ENCODE results near the gene RPS15A. TPM values are rescaled to one million over a fixed set of nuclear protein-coding genes. Genes with fewer than 3 reads are reported as not detected.

RPS15A gene
- total RNA-seq, 2 donors from 2014 or later = 1,011 to 1,121 TPM

DNA sequence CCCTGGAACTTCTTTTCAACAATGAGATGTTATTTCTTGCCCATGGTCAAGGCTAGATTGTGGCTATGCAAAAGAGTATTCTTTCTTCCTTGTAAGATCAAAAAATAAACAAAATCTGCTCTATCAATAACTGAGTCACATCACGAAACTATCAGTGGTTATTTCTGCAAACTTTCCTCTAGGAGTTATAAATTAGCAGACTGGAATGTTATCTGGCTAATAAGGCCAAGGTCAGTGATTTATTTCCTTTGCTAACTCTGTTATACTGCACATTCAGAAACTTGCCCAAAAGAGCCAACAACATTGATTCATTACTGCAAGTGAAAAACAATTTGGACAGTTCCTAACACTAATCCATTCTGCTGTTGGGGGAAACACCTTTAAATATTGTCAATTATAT is 6.2 kb upstream of the RPS15A start:
- Histone ChIP-seq H3K4me3 (no peak overlapping the region), H3K36me3 (peaks cover 5% of the 10 kb centered on the region), H3K27ac (no peak overlapping the region), H3K27me3 (no peaks in the 10 kb centered on the region), H3K4me1 (no peaks in the 10 kb centered on the region), H3K9me3 (no peaks in the 10 kb centered on the region), H3K9ac (ENCODE audit: low read depth in 2 of 2, low read length in 2 of 2) (no peak overlapping the region)
- TF ChIP-seq, protein P1, sequence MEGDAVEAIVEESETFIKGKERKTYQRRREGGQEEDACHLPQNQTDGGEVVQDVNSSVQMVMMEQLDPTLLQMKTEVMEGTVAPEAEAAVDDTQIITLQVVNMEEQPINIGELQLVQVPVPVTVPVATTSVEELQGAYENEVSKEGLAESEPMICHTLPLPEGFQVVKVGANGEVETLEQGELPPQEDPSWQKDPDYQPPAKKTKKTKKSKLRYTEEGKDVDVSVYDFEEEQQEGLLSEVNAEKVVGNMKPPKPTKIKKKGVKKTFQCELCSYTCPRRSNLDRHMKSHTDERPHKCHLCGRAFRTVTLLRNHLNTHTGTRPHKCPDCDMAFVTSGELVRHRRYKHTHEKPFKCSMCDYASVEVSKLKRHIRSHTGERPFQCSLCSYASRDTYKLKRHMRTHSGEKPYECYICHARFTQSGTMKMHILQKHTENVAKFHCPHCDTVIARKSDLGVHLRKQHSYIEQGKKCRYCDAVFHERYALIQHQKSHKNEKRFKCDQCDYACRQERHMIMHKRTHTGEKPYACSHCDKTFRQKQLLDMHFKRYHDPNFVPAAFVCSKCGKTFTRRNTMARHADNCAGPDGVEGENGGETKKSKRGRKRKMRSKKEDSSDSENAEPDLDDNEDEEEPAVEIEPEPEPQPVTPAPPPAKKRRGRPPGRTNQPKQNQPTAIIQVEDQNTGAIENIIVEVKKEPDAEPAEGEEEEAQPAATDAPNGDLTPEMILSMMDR (IDR thresholded peaks at IDR 0.05) = no peak
- DNase-seq = no peak
- intact Hi-C loops (cut with DNase I) = no loop called here

DNA sequence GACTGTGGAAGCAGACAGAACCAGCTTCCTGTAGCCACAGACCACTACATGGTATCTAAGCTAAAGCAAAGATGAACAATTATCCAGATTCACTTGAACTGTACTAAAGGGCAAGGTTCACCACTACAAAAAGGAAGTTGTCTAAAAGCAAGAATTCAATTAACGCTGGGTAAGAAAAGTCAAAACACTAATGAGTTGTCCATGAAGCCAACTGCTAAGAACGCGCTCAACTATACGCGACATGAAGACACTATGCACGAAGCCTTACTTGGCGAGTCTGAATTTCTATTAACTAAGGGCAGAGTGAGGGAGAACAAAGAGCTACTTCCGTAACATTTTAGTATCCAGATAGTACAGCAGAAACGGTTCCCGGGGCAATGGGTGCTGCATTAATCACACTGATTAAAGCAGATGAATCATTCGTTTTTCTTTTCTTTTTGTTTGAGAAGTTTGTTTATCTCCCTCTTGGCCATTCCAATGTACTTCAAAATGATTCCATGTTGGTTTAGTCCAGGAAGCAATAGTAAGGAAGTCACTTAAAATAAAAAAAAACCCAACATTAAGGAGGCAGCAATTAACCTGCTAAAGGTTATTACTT is 2.8 kb upstream of the RPS15A start:
- H3K9ac ChIP-seq (ENCODE audit: low read depth in 2 of 2, low read length in 2 of 2) = no peak overlapping the region
- peaks cover 5% of the 10 kb centered on the region for H3K36me3 ChIP-seq
- no peak overlapping the region for H3K27ac ChIP-seq
- H3K4me1 ChIP-seq = peaks cover 5% of the 10 kb centered on the region
- no peaks in the 10 kb centered on the region for H3K9me3 ChIP-seq
- no peak for DNase-seq
- H3K27me3 ChIP-seq = no peaks in the 10 kb centered on the region
- no peak overlapping the region for H3K4me3 ChIP-seq
- intact Hi-C loops (cut with DNase I) = no loop called here
- TF ChIP-seq, protein P1 (IDR thresholded peaks at IDR 0.05) = no peak

DNA sequence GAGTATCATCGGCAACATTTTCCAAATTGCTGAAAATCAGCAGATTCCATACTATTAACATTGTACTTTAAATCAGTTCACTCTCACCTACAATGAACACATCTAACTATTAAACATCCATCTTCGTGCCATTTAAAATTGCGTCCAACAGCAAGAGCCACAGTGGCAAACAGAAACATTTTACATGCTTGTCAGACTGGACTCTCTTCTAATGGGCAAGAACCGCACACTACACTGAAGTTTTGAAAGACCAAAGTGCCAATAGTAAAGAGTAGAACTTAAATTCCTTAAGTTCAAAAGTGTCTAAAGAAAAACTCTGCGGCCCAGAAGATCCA is 652 bp downstream of the RPS15A start:
- TF ChIP-seq, protein P1 (IDR thresholded peaks at IDR 0.05) = no peak
- Histone ChIP-seq H3K27me3 (no peaks in the 10 kb centered on the region), H3K9me3 (no peaks in the 10 kb centered on the region), H3K9ac (ENCODE audit: low read depth in 2 of 2, low read length in 2 of 2) (peak overlapping the region; percentile 87 to 97), H3K36me3 (no peaks in the 10 kb centered on the region), H3K4me3 (peak overlapping the region; percentile 70), H3K4me1 (peaks cover 16% of the 10 kb centered on the region), H3K27ac (peak overlapping the region; percentile 67)
- DNase-seq = no peak
- intact Hi-C loops (cut with DNase I) = no loop called here

- Histone ChIP-seq H3K27me3 (no peaks in the 10 kb centered on the region), H3K4me3 (peak overlapping the region; percentile 70), H3K9me3 (no peaks in the 10 kb centered on the region), H3K9ac (ENCODE audit: low read depth in 2 of 2, low read length in 2 of 2) (peak overlapping the region; percentile 87 to 97), H3K27ac (peak overlapping the region; percentile 67), H3K4me1 (peaks cover 16% of the 10 kb centered on the region), H3K36me3 (no peaks in the 10 kb centered on the region)
- TF ChIP-seq, protein P1 (IDR thresholded peaks at IDR 0.05) = no peak
- intact Hi-C loops (cut with DNase I) = no loop called here
- peak; percentile 19 for DNase-seq
Observed at GRCh38 chr16:18788828-18789514, 1.2 kb downstream of the RPS15A start.

DNA sequence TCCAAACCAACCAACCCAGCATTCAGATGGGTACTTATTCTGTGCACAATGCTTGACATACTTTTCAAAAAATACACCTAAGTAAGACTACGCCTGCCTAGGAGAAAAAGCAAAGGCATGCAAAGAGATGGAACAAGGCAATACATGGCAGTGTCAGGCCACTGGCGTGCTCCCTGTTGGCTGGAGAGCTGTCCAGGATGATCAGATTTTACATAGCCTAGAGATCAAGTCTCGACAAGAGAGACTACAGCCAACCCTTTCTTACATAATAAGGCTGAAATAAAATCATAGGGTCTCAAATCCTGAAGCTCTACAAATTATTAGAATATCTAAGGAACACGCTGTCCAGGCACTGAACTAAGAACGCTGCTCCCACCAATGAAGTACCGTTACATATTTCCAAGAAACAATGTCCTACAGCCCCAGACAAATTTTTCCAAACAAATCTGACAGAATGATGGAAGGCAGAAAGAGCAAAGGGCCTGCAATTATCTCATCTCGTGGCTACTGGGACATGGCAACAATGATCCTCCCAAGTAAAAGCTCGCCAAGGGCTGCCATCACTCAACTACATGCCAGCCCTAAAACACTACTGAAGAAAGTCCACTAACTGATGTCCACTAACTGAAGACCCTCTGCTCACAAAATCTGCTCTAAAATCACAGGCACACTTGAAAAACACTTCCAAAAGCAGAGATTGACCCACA is 5.1 kb downstream of the RPS15A start:
- peaks cover 7% of the 10 kb centered on the region for H3K36me3 ChIP-seq
- no peaks in the 10 kb centered on the region for H3K9me3 ChIP-seq
- TF ChIP-seq, protein P1 (IDR thresholded peaks at IDR 0.05) = no peak
- no peak for DNase-seq
- H3K4me3 ChIP-seq = no peak overlapping the region
- no peak overlapping the region for H3K9ac ChIP-seq (ENCODE audit: low read depth in 2 of 2, low read length in 2 of 2)
- intact Hi-C loops (cut with DNase I) = no loop called here
- H3K27ac ChIP-seq = no peak overlapping the region
- H3K4me1 ChIP-seq = peaks cover 16% of the 10 kb centered on the region
- no peaks in the 10 kb centered on the region for H3K27me3 ChIP-seq
